ENCODE data around the gene FAM81A. TPM values are rescaled to one million over a fixed set of nuclear protein-coding genes. Genes with fewer than 3 reads are reported as not detected.

FAM81A gene
- total and polyA plus RNA-seq, 9 donors = 0.35 to 5.1 (median 0.85) TPM

GRCh38 chr15:59519329-59519728 lies 81.3 kb downstream of the FAM81A start:
- DNase-seq = no peak
- no peaks in the 10 kb centered on the region for H3K9me3 ChIP-seq
- intact Hi-C loops (cut with DNase I) = no loop called here
- no peaks in the 10 kb centered on the region for H3K36me3 ChIP-seq
- WGBS, 3 donors = 73 to 81% (median 78%) methylated on average over 3 of the region's 3 CpGs
- no peaks in the 10 kb centered on the region for H3K4me1 ChIP-seq (ENCODE audit: insufficient read depth)
- no peaks in the 10 kb centered on the region for H3K27me3 ChIP-seq
- H3K4me3 ChIP-seq = no peak overlapping the region
- TF ChIP-seq POLR2A (IDR thresholded peaks at IDR 0.05) = no peak
- TF ChIP-seq CTCF (IDR thresholded peaks at IDR 0.05) = no peak
- TF ChIP-seq EP300 (IDR thresholded peaks at IDR 0.05) = no peak
- no peak overlapping the region for H3K27ac ChIP-seq

- Histone ChIP-seq H3K27ac (no peak overlapping the region), H3K4me3 (no peak overlapping the region), H3K9me3 (no peaks in the 10 kb centered on the region), H3K4me1 (ENCODE audit: insufficient read depth) (no peaks in the 10 kb centered on the region), H3K27me3 (no peaks in the 10 kb centered on the region), H3K36me3 (no peaks in the 10 kb centered on the region)
- WGBS, 3 donors = 89 to 94% (median 94%) methylated on average over 5 of the region's 5 CpGs
- no peak for TF ChIP-seq POLR2A (IDR thresholded peaks at IDR 0.05)
- TF ChIP-seq EP300 (IDR thresholded peaks at IDR 0.05) = no peak
- TF ChIP-seq CTCF (IDR thresholded peaks at IDR 0.05) = no peak
- DNase-seq = no peak
- intact Hi-C loops (cut with DNase I) = no loop called here
Observed at GRCh38 chr15:59521443-59521842, 83.5 kb downstream of the FAM81A start.

GRCh38 chr15:59522988-59523461 lies 85.0 kb downstream of the FAM81A start:
- intact Hi-C loops (cut with DNase I) = no loop called here
- no peak for DNase-seq
- Histone ChIP-seq H3K27me3 (no peaks in the 10 kb centered on the region), H3K36me3 (no peaks in the 10 kb centered on the region), H3K4me3 (no peak overlapping the region), H3K9me3 (no peaks in the 10 kb centered on the region), H3K4me1 (ENCODE audit: insufficient read depth) (no peaks in the 10 kb centered on the region), H3K27ac (no peak overlapping the region)
- WGBS, 3 donors = 85 to 87% (median 86%) methylated on average over 15 of the region's 15 CpGs
- TF ChIP-seq POLR2A (IDR thresholded peaks at IDR 0.05) (no peak), EP300 (IDR thresholded peaks at IDR 0.05) (no peak), CTCF (IDR thresholded peaks at IDR 0.05) (no peak)

- intact Hi-C loops (cut with DNase I) = no loop called here
- WGBS, 3 donors = 86 to 92% (median 92%) methylated on average over 6 of the region's 6 CpGs
Observed at GRCh38 chr15:59523702-59524101, 85.7 kb downstream of the FAM81A start.

More at GRCh38 chr15:59523702-59524101, 85.7 kb downstream of the FAM81A start:
- Histone ChIP-seq H3K36me3 (no peaks in the 10 kb centered on the region), H3K9me3 (no peaks in the 10 kb centered on the region), H3K4me3 (no peak overlapping the region), H3K27me3 (no peaks in the 10 kb centered on the region), H3K4me1 (ENCODE audit: insufficient read depth) (no peaks in the 10 kb centered on the region), H3K27ac (no peak overlapping the region)
- TF ChIP-seq EP300 (IDR thresholded peaks at IDR 0.05) = no peak
- no peak for TF ChIP-seq CTCF (IDR thresholded peaks at IDR 0.05)
- no peak for TF ChIP-seq POLR2A (IDR thresholded peaks at IDR 0.05)
- no peak for DNase-seq

All from ovary (tissue), 9 donors.